Neural progenitor cell (in vitro differentiated cells): Measurements from ENCODE around the gene ILKAP.

ENCODE experiments used
- CTCF ChIP-seq: fragments of 200-600 bp; sonication (generic); IDR thresholded peaks from 2 replicates; pipeline ENCODE4 v1.5.1; 2017; ENCODE audit warnings: antibody characterized with exemption, mild to moderate bottlenecking
- EZH2phosphoT487 ChIP-seq: fragments of 200-600 bp; sonication (generic); IDR thresholded peaks from 2 replicates; pipeline ENCODE4 v1.6.1; 2017; ENCODE audit warnings: antibody characterized with exemption

DNA sequence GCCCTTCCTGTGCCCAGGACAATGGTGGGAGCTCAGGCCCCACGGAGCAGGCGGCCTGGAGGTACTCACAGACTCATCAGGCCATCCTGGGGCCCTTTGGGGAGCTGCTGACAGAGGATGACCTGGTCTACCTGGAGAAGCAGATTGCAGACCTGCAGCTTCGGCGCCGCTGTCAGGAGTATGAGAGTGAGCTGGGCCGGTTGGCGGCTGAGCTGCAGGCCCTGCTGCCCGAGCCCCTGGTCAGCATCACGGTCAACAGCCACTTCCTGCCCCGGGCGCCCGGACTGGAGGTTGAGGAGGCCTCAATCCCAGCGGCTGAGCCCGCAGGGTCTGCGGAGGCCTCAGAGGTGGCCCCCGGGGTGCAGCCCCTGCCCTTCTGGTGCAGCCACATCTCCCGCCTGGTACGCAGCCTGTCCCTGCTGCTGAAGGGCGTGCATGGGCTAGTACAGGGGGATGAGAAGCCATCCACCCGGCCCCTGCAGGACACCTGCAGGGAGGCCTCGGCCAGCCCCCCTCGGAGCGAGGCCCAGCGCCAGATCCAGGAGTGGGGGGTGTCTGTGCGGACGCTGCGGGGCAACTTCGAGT, 73.3 kb downstream of the ILKAP start:
- TF ChIP-seq EZH2phosphoT487 = no peak
- TF ChIP-seq CTCF = no peak
